Psoas muscle (tissue), 8 donors: Measurements from ENCODE around the gene EEF1AKMT2. TPM values are rescaled to one million over a fixed set of nuclear protein-coding genes. Genes with fewer than 3 reads are reported as not detected.

ENCODE experiments used
- ATAC-seq, 4 donors: fragments of 200-7000 bp; cut with Tn5 transposase; one replicate each; pipeline ENCODE4 v1.9.1; 2020; ENCODE audit warnings: moderate library complexity in 3 of 4, mild to moderate bottlenecking in 2 of 4
- DNase-seq, 2 donors: peaks; one replicate each; pipeline ENCODE4 v3.0.0-alpha.2; 2020
- H3K27ac ChIP-seq: fragments of 200-600 bp; one replicate; pipeline ENCODE4 v1.8.0; 2022
- H3K27me3 ChIP-seq, 3 donors: fragments of 200-600 bp in 1 of 3; one replicate each; pipeline versions ENCODE4 v1.6.1 to v1.8.0; 2013 to 2022; ENCODE audit warnings: low read length in 2 of 3, mild to moderate bottlenecking in 2 of 3, moderate library complexity in 1 of 3; ENCODE audit not compliant: insufficient read depth in 3 of 3
- H3K36me3 ChIP-seq, 2 donors: fragments of 200-600 bp in 1 of 2; one replicate each; pipeline versions ENCODE4 v1.6.1 to v1.8.0; 2013 to 2022; ENCODE audit warnings: low read depth in 1 of 2, mild to moderate bottlenecking in 1 of 2, moderate library complexity in 1 of 2; ENCODE audit not compliant: insufficient read depth in 1 of 2
- H3K4me1 ChIP-seq: fragments of 200-600 bp; one replicate; pipeline ENCODE4 v1.8.0; 2022
- H3K4me3 ChIP-seq: fragments of 200-600 bp; one replicate; pipeline ENCODE4 v1.8.0; 2022; ENCODE audit warnings: mild to moderate bottlenecking
- H3K9me3 ChIP-seq: fragments of 200-600 bp; one replicate; pipeline ENCODE4 v1.8.0; 2022
- WGBS, 3 donors: extraction: QIAGEN DNeasy Blood & Tissue Kit; methylation state at CpG; one replicate each; pipeline versions ENCODE4 v1.1.6 to v1.1.7; 2013; 5-methylcytosine and 5-hydroxymethylcytosine counted together
- intact Hi-C, 2 donors: fragments of 100-400 bp; cut with DNase I; formaldehyde crosslinking; loops; one replicate each; pipeline versions ENCODE4 v1.11.0 to v1.14.2; 2022
- polyA plus RNA-seq, 3 donors: library from polyadenylated mRNA; stranded (reverse); fragments of 200-250 nt; gene quantifications; one replicate each; pipeline ENCODE4 v1.2.3, GENCODE V29; 2013
- total RNA-seq, 4 donors: library from RNA; stranded (reverse); fragmentation: NEBNext Ultra II Directional in 2 of 4; extraction: Animal tissue kit (Norgen Biotek cat#: 25700) in 2 of 4; gene quantifications; one replicate each; pipeline versions ENCODE4 v1.2.1 to v1.2.4, GENCODE V29; 2021 to 2023
- TF ChIP-seq, protein P1 (sequence below): fragments of 200-600 bp; IDR thresholded peaks from one replicate; pipeline ENCODE4 v1.8.0; 2022; ENCODE audit warnings: antibody characterized with exemption
- donor health status: healthy with polysubstance abuse.
- donor health status: DM: no; HTN: no; CAD: no; lungs with moderate emphysema.
- donor health status: Bipolar disorder and iron deficiency.
- donor health status: healthy.
- donor health status: DM: yes; HTN: yes; CAD: no.
- donor health status: DM: no; HTN: no; CAD: no.
- donor health status: DM: no; HTN: no; CAD: no.
- donor health status: DM: yes; HTN: yes; CAD: no.

EEF1AKMT2 gene
- total and polyA plus RNA-seq, 7 donors = 3.3 to 11.9 (median 9.1) TPM

DNA sequence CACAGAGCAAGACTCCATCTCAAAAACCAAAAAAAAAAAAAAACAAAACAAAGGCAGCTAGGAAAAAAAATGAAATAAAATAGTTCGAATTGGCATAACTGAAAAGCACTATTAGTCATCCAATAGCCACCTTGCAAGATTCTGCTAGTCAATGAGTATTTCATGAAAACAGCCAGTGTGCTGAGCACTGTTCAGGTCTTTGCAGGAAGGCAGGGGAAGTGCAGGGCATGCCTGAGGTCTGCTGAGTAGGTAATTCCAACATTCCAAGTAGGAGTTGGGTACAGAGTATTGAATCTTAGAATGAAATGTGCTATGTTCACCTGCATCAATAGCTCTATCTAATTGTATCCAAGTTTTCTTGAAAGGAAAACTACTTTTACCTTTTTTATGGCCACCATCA lies 32.8 kb upstream of the EEF1AKMT2 start:
- intact Hi-C loops = no loop called here
- Histone ChIP-seq H3K27ac (peak overlapping the region; percentile 46), H3K36me3 (peaks cover 8 to 72% of the 10 kb centered on the region in 2 donors), H3K27me3 (no peaks in the 10 kb centered on the region), H3K4me1 (peaks cover 12% of the 10 kb centered on the region), H3K9me3 (no peaks in the 10 kb centered on the region), H3K4me3 (no peak overlapping the region)
- 93 to 100% (median 94%) methylated on average over 1 of the region's 1 CpG for WGBS, 3 donors
- DNase-seq = no peak
- peak in 3 of 4 donors; percentile 21 to 42 (median 40) for ATAC-seq
- TF ChIP-seq, protein P1, sequence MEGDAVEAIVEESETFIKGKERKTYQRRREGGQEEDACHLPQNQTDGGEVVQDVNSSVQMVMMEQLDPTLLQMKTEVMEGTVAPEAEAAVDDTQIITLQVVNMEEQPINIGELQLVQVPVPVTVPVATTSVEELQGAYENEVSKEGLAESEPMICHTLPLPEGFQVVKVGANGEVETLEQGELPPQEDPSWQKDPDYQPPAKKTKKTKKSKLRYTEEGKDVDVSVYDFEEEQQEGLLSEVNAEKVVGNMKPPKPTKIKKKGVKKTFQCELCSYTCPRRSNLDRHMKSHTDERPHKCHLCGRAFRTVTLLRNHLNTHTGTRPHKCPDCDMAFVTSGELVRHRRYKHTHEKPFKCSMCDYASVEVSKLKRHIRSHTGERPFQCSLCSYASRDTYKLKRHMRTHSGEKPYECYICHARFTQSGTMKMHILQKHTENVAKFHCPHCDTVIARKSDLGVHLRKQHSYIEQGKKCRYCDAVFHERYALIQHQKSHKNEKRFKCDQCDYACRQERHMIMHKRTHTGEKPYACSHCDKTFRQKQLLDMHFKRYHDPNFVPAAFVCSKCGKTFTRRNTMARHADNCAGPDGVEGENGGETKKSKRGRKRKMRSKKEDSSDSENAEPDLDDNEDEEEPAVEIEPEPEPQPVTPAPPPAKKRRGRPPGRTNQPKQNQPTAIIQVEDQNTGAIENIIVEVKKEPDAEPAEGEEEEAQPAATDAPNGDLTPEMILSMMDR = no peak

- Histone ChIP-seq H3K4me1 (peaks cover 8% of the 10 kb centered on the region), H3K27me3 (no peaks in the 10 kb centered on the region), H3K9me3 (no peaks in the 10 kb centered on the region), H3K27ac (no peak overlapping the region), H3K36me3 (peaks cover 6 to 71% of the 10 kb centered on the region in 2 donors), H3K4me3 (no peak overlapping the region)
- WGBS, 3 donors = 85 to 98% (median 87%) methylated on average over 4 of the region's 4 CpGs
- ATAC-seq = no peak
- TF ChIP-seq, protein P1 = no peak
- no peak for DNase-seq
- intact Hi-C loops = no loop called here
Observed at GRCh38 chr10:124821520-124821919, 29.8 kb upstream of the EEF1AKMT2 start.

DNA sequence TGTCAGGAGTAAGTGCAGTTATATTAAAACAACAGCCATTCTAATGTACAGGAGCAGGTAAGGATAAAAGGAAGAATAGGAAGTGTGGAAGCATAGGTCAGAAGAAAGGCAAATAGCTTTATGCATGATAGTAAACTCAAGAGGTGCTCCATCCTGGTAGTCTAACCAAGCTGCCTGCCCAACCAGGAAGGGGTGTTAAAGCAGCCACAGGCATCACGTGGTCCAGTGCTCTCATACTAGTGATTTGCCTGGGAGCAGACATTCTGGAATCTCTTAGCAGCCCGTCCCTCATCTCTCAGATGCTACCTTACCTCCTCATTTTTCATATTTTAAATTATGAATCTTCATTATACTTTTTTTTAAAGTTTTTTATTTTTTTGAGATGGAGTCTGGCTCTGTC lies 28.4 kb upstream of the EEF1AKMT2 start:
- intact Hi-C loops = no loop called here
- ATAC-seq = no peak
- peaks cover 6 to 75% of the 10 kb centered on the region in 2 donors for H3K36me3 ChIP-seq

DNA sequence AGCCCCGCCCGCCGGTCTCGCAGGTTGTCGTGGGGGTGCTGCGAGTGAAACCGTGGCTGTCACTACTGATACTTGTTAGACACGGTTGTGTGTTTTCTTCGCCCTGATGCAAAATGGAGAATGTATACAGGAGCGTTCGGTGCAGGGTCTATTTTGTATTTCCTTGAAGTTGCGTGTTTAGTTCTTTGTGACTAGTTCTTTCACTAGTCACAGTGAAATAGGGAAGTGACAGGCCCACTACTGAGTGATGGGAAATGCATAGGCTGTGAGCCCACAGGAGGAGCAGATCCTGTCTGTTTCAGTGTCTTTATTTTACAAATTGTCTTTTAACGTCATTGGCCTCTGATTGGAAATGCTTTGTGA lies 10.6 kb upstream of the EEF1AKMT2 start:
- WGBS, 3 donors = 0 to 1% (median 0%) methylated on average over 13 of the region's 13 CpGs
- peaks cover 0 to 2% of the 10 kb centered on the region in 2 donors for H3K36me3 ChIP-seq
- peak overlapping the region; percentile 89 for H3K27ac ChIP-seq
- peak overlapping the region; percentile 91 for H3K4me3 ChIP-seq
- no peaks in the 10 kb centered on the region for H3K27me3 ChIP-seq
- DNase-seq = no peak
- TF ChIP-seq, protein P1 = no peak
- no peaks in the 10 kb centered on the region for H3K9me3 ChIP-seq
- H3K4me1 ChIP-seq = peaks cover 18% of the 10 kb centered on the region
- intact Hi-C loops = loop anchor here in 1 of 2 donors (5.0 kb wide), 1 partner anchor 55 kb away; no protein-coding TSS in a partner anchor
- peak in 2 of 4 donors; percentile 2 to 3 for ATAC-seq

More for the DNA sequence above, 28.4 kb upstream of the EEF1AKMT2 start:
- H3K4me3 ChIP-seq = no peak overlapping the region
- WGBS, 3 donors = 96 to 100% (median 100%) methylated on average over 2 of the region's 2 CpGs
- no peak overlapping the region for H3K27ac ChIP-seq
- no peaks in the 10 kb centered on the region for H3K9me3 ChIP-seq
- H3K27me3 ChIP-seq = no peaks in the 10 kb centered on the region
- TF ChIP-seq, protein P1 = no peak
- DNase-seq = no peak
- peaks cover 4% of the 10 kb centered on the region for H3K4me1 ChIP-seq

DNA sequence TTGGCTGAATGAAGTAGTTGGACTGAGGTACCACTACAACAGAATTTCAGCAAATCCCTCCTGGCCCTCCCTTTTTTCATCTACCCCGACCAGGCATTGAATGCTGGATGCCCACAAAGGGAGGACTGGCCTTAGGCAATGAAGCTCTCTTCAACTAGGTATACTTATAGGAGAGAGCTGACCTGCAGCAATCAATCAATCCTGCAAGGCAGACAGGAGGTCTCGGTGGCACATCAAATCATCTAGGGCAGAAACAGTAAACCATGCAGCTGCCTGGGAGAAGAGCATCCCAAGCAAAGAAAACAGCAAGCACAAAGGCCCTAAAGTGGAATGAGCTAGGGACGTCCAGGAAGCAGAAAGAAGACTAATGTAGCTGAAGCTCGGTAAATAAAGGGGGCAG lies 7.5 kb upstream of the EEF1AKMT2 start:
- TF ChIP-seq, protein P1 = no peak
- Histone ChIP-seq H3K36me3 (no peaks in the 10 kb centered on the region), H3K4me3 (no peak overlapping the region), H3K4me1 (peaks cover 18% of the 10 kb centered on the region), H3K9me3 (no peaks in the 10 kb centered on the region), H3K27ac (no peak overlapping the region), H3K27me3 (no peaks in the 10 kb centered on the region)
- DNase-seq (no peak), ATAC-seq (no peak)
- intact Hi-C loops = no loop called here
- 39 to 47% (median 40%) methylated on average over 4 of the region's 4 CpGs for WGBS, 3 donors
